ENCODE data around the gene TMEM200A.

- TF ChIP-seq CTCF (IDR thresholded peaks at IDR 0.05) (no peak), POLR2A (IDR thresholded peaks at IDR 0.05) (no peak), POLR2AphosphoS5 (IDR thresholded peaks at IDR 0.05) (no peak), EP300 (IDR thresholded peaks at IDR 0.05) (no peak)
Observed at GRCh38 chr6:130405549-130405948, 39.7 kb downstream of the TMEM200A start.
